Panc1 (cell line): ENCODE results near the gene TOMM22. TPM values are rescaled to one million over a fixed set of nuclear protein-coding genes. Genes with fewer than 3 reads are reported as not detected.

Source experiments
- ATAC-seq: fragments of 200-7000 bp; cut with Tn5 transposase; 2 replicates; pipeline ENCODE4 v1.9.1; 2020; ENCODE audit warnings: mild to moderate bottlenecking, moderate library complexity
- BruUV-seq: library from RNA; stranded (reverse); fragments of 400-500 nt; replicated peaks from 2 replicates; lab custom pipeline; 2021; lab: Mats Ljungman, UMichigan
- CTCF ChIA-PET: fragments of 300-600 bp; sonication (Branson Sonifier 250); formaldehyde crosslinking; loops from one replicate; lab custom pipeline; 2022; ENCODE audit warnings: antibody characterized with exemption; lab: Charles Lee
- POLR2A ChIA-PET: fragments of 300-600 bp; sonication (Branson Sonifier 250); formaldehyde crosslinking; loops from one replicate; lab custom pipeline; 2022; ENCODE audit warnings: antibody characterized with exemption; lab: Charles Lee
- DNase-seq: peaks from one replicate; pipeline ENCODE4 v3.0.0-alpha.2; 2010; ENCODE audit warnings: low read depth, low spot score
- H3K27ac ChIP-seq: 2 replicates; pipeline ENCODE4 v1.5.1; 2011; ENCODE audit warnings: mild to moderate bottlenecking, low read length, inconsistent platforms
- H3K27me3 ChIP-seq: fragments of 200-500 bp; sonication (Bioruptor generic); 2 replicates; pipeline ENCODE4 v1.6.0; 2014; ENCODE audit warnings: low read length, inconsistent platforms; ENCODE audit not compliant: control insufficient read depth, insufficient read depth
- H3K36me3 ChIP-seq: fragments of 200-500 bp; sonication (Bioruptor generic); 2 replicates; pipeline ENCODE4 v1.5.1; 2014; ENCODE audit warnings: inconsistent platforms, mild to moderate bottlenecking, low read length, moderate library complexity; ENCODE audit not compliant: control insufficient read depth, insufficient read depth
- H3K4me1 ChIP-seq: 2 replicates; pipeline ENCODE4 v1.5.1; 2011; ENCODE audit warnings: inconsistent platforms, mild to moderate bottlenecking, low read length, moderate library complexity; ENCODE audit not compliant: control insufficient read depth, insufficient read depth
- H3K4me3 ChIP-seq, 2 experiments: 2 replicates each; pipeline ENCODE4 v1.5.1; 2011 to 2012; ENCODE audit warnings: low read depth in 2 of 2, low read length in 2 of 2, mild to moderate bottlenecking in 2 of 2, inconsistent platforms in 1 of 2, moderate library complexity in 1 of 2
- H3K9me3 ChIP-seq: fragments of 200-500 bp; sonication (Bioruptor generic); 2 replicates; pipeline ENCODE4 v1.5.1; 2014; ENCODE audit warnings: low read depth, mild to moderate bottlenecking, inconsistent platforms, low read length, moderate library complexity; ENCODE audit not compliant: control insufficient read depth, insufficient read depth
- CTCF ChIP-seq: fragments of 450-650 bp; IDR thresholded peaks from 2 replicates; pipeline ENCODE4 v1.5.1; 2017; ENCODE audit warnings: mild to moderate bottlenecking
- POLR2AphosphoS5 ChIP-seq: IDR thresholded peaks from 2 replicates; pipeline ENCODE4 v1.6.1; 2012; ENCODE audit warnings: mild to moderate bottlenecking, low read depth, low read length, moderate library complexity
- REST ChIP-seq, 2 experiments: IDR thresholded peaks; 2 replicates each; pipeline ENCODE4 v1.6.1; 2011 to 2012; ENCODE audit warnings: low read depth in 2 of 2, control low read depth in 1 of 2, low read length in 1 of 2, mild to moderate bottlenecking in 1 of 2, moderate library complexity in 1 of 2; ENCODE audit not compliant: insufficient read depth in 1 of 2
- SIN3A ChIP-seq: IDR thresholded peaks from 2 replicates; pipeline ENCODE4 v1.6.1; 2012; ENCODE audit warnings: low read depth, mild to moderate bottlenecking, low read length, moderate library complexity, borderline replicate concordance; ENCODE audit not compliant: insufficient read depth
- TCF7L2 ChIP-seq: IDR thresholded peaks from 2 replicates; pipeline ENCODE4 v1.6.1; 2011; ENCODE audit warnings: mild to moderate bottlenecking, low read depth, low read length, inconsistent platforms
- in situ Hi-C: cut with HindIII; loops from 2 replicates; pipeline ENCODE4 v1.10.0; 2016; ENCODE audit warnings: low sequenced_read_pairs, low pct_unique_long_range_greater_than_20kb
- intact Hi-C: fragments of 100-400 bp; cut with micrococcal nuclease; formaldehyde crosslinking; loops from one replicate; pipeline ENCODE4 v1.10.0; 2022; ENCODE audit not compliant: unreplicated experiment
- total RNA-seq: library from RNA; stranded (reverse); gene quantifications from one replicate; pipeline ENCODE4 v1.2.1, GENCODE V29; 2021; ENCODE audit not compliant: unreplicated experiment

Gene TOMM22
- total RNA-seq, 1 experiment from 2014 or later, result 111 TPM

- no peak for DNase-seq
- Histone ChIP-seq H3K4me3 (peak overlapping the region; percentile 69 to 75), H3K4me1 (peaks cover 15% of the 10 kb centered on the region), H3K27ac (peak overlapping the region; percentile 90), H3K9me3 (no peaks in the 10 kb centered on the region), H3K36me3 (no peaks in the 10 kb centered on the region; the same call in 1 of the 2 replicates), H3K27me3 (no peaks in the 10 kb centered on the region)
- ChIA-PET CTCF (no interaction called here), POLR2A (interaction anchor here (0.9 to 1.0 kb wide), 2 partner anchors 18 to 41 kb away, joined by 3 to 5 read pairs; partner anchors contain the start of gene TOMM22)
- TF ChIP-seq POLR2AphosphoS5, result no peak
- TF ChIP-seq REST (IDR thresholded peaks at IDR 0.05; ENCODE audit: insufficient read depth in 1 of 2, low read depth in 2 of 2, low read length in 1 of 2), result no peak
- no peak for TF ChIP-seq TCF7L2
- TF ChIP-seq CTCF, result no peak
- TF ChIP-seq SIN3A, result no peak
- intact Hi-C loops, result no loop called here
- no peak for ATAC-seq
- in situ Hi-C loops, result no loop called here
- BruUV-seq, result TSS peak; percentile 95
Measured at GRCh38 chr22:38699784-38700183, 18.0 kb downstream of the TOMM22 start.

- ChIA-PET CTCF (no interaction called here), POLR2A (no interaction called here)
- ATAC-seq (peak; percentile 67), DNase-seq (no peak)
- in situ Hi-C loops (no loop called here), intact Hi-C loops (no loop called here)
- no peaks in the 10 kb centered on the region; the same call in 1 of the 2 replicates for H3K36me3 ChIP-seq
- peak overlapping the region; percentile 69 to 75 for H3K4me3 ChIP-seq
- TF ChIP-seq POLR2AphosphoS5, result no peak
- no peak for TF ChIP-seq SIN3A
- no peak for TF ChIP-seq TCF7L2
- no peak for TF ChIP-seq REST (IDR thresholded peaks at IDR 0.05; ENCODE audit: insufficient read depth in 1 of 2, low read depth in 2 of 2, low read length in 1 of 2)
- no peak for TF ChIP-seq CTCF
- H3K9me3 ChIP-seq, result no peaks in the 10 kb centered on the region
- no peaks in the 10 kb centered on the region for H3K27me3 ChIP-seq
- no TSS peak for BruUV-seq
- H3K4me1 ChIP-seq, result peaks cover 15% of the 10 kb centered on the region
- peak overlapping the region; percentile 90 for H3K27ac ChIP-seq
Measured at GRCh38 chr22:38700270-38700788, 18.6 kb downstream of the TOMM22 start.
